Measurements from ENCODE around the gene FBXW12.

GRCh38 chr3:48356419-48356818, 15.6 kb upstream of the FBXW12 start:
- TF ChIP-seq POLR2A (IDR thresholded peaks at IDR 0.05) (no peak), CTCF (IDR thresholded peaks at IDR 0.05) (no peak)

Measured in lower leg skin (tissue), 3 donors.